ENCODE data around the gene LEPROT.

DNA sequence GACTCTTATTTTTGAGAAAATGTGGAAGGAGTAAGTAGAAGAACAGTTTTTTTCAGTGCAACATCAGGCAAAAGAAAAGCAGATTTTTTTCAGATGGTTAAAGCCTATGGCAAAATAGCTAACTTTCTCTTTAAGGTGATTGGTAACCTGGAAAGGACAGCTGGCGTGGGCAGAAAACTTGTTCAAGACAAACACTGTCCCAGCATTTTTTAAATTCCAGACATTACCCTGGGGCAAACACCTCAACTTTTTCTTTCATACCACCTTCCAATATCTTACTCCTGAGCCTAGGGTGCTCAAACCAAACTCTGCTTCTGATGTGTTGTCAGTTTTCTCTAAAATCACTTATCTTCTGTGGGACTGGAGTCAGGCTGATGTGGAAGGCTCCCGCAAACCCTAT is 2.7 kb upstream of the LEPROT start:
- TF ChIP-seq, protein P1, sequence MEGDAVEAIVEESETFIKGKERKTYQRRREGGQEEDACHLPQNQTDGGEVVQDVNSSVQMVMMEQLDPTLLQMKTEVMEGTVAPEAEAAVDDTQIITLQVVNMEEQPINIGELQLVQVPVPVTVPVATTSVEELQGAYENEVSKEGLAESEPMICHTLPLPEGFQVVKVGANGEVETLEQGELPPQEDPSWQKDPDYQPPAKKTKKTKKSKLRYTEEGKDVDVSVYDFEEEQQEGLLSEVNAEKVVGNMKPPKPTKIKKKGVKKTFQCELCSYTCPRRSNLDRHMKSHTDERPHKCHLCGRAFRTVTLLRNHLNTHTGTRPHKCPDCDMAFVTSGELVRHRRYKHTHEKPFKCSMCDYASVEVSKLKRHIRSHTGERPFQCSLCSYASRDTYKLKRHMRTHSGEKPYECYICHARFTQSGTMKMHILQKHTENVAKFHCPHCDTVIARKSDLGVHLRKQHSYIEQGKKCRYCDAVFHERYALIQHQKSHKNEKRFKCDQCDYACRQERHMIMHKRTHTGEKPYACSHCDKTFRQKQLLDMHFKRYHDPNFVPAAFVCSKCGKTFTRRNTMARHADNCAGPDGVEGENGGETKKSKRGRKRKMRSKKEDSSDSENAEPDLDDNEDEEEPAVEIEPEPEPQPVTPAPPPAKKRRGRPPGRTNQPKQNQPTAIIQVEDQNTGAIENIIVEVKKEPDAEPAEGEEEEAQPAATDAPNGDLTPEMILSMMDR (IDR thresholded peaks at IDR 0.05; ENCODE audit: low read depth, low read length, poor library complexity, severe bottlenecking), result no peak
- no peak for TF ChIP-seq EZH2phosphoT487 (IDR thresholded peaks at IDR 0.05; ENCODE audit: borderline replicate concordance, low read length)

Data from DOHH2 (cell line).